Tibial artery (tissue), 4 donors: Measurements from ENCODE around the gene ST8SIA5.

Experiments
- DNase-seq, 2 donors: peaks; one replicate each; pipeline ENCODE4 v3.0.0-alpha.2; 2019
- H3K27ac ChIP-seq, 2 donors: fragments of 200-600 bp; sonication (generic) in 1 of 2; 1 replicate in 1 of 2; 2 replicates in 1 of 2; pipeline ENCODE4 v1.5.1; 2018 to 2019; ENCODE audit warnings: mild to moderate bottlenecking in 1 of 2
- H3K27me3 ChIP-seq, 2 donors: fragments of 200-600 bp; sonication (generic) in 1 of 2; one replicate each; pipeline versions ENCODE4 v1.5.1 to v1.6.0; 2016 to 2019
- H3K36me3 ChIP-seq, 3 donors: fragments of 200-600 bp; sonication (generic) in 2 of 3; one replicate each; pipeline ENCODE4 v1.5.1; 2016 to 2019; ENCODE audit warnings: mild to moderate bottlenecking in 2 of 3
- H3K4me1 ChIP-seq, 4 donors: fragments of 200-600 bp; sonication (generic) in 2 of 4; 1 replicate in 3 of 4; 2 replicates in 1 of 4; pipeline ENCODE4 v1.5.1; 2016 to 2019
- H3K4me3 ChIP-seq, 2 donors: fragments of 200-600 bp; sonication (generic) in 1 of 2; 1 replicate in 1 of 2; 2 replicates in 1 of 2; pipeline ENCODE4 v1.5.1; 2018 to 2019; ENCODE audit warnings: mild to moderate bottlenecking in 2 of 2
- H3K9me3 ChIP-seq, 3 donors: fragments of 200-600 bp; sonication (generic) in 1 of 3; one replicate each; pipeline ENCODE4 v1.5.1; 2016 to 2019
- CTCF ChIP-seq, 2 experiments: fragments of 200-600 bp in 1 of 2; fragments of 450-650 bp in 1 of 2; IDR thresholded peaks; one replicate each; pipeline ENCODE4 v1.5.1; 2017 to 2019; ENCODE audit warnings: antibody characterized with exemption in 2 of 2, mild to moderate bottlenecking in 1 of 2, moderate library complexity in 1 of 2
- intact Hi-C: fragments of 100-400 bp; cut with DNase I; formaldehyde crosslinking; loops from one replicate; pipeline ENCODE4 v1.15.0; 2023; ENCODE audit warnings: low total_unique reads

ST8SIA5 gene

GRCh38 chr18:46754661-46755292 is 2.1 kb downstream of the ST8SIA5 start:
- H3K27me3 ChIP-seq, result peaks cover 0 to 50% of the 10 kb centered on the region in 2 donors
- TF ChIP-seq CTCF (IDR thresholded peaks at IDR 0.05), result no peak
- DNase-seq, result no peak
- H3K4me3 ChIP-seq, result no peak overlapping the region
- H3K27ac ChIP-seq, result no peak overlapping the region
- H3K36me3 ChIP-seq, result no peaks in the 10 kb centered on the region
- peaks cover 0 to 23% (median 18%) of the 10 kb centered on the region in 4 donors for H3K4me1 ChIP-seq
- no peaks in the 10 kb centered on the region for H3K9me3 ChIP-seq
- intact Hi-C loops, result no loop called here

- no peak overlapping the region for H3K4me3 ChIP-seq
- H3K27ac ChIP-seq, result no peak overlapping the region
- H3K36me3 ChIP-seq, result no peaks in the 10 kb centered on the region
- DNase-seq, result no peak
- H3K9me3 ChIP-seq, result no peaks in the 10 kb centered on the region
- TF ChIP-seq CTCF (IDR thresholded peaks at IDR 0.05), result no peak
- intact Hi-C loops, result no loop called here
- peaks cover 0 to 23% (median 18%) of the 10 kb centered on the region in 4 donors for H3K4me1 ChIP-seq
- peaks cover 0 to 44% of the 10 kb centered on the region in 2 donors for H3K27me3 ChIP-seq
Observed at GRCh38 chr18:46754188-46754587, 2.7 kb downstream of the ST8SIA5 start.

- no peak for DNase-seq
- intact Hi-C loops, result no loop called here
- TF ChIP-seq CTCF (IDR thresholded peaks at IDR 0.05), result no peak
- no peak overlapping the region for H3K4me3 ChIP-seq
- no peaks in the 10 kb centered on the region for H3K36me3 ChIP-seq
- H3K27ac ChIP-seq, result no peak overlapping the region
- peaks cover 0 to 23% of the 10 kb centered on the region in 2 donors for H3K27me3 ChIP-seq
- H3K4me1 ChIP-seq, result peaks cover 0 to 10% (median 8%) of the 10 kb centered on the region in 4 donors
- no peaks in the 10 kb centered on the region for H3K9me3 ChIP-seq
Observed at GRCh38 chr18:46751882-46752281, 5.0 kb downstream of the ST8SIA5 start.

DNA sequence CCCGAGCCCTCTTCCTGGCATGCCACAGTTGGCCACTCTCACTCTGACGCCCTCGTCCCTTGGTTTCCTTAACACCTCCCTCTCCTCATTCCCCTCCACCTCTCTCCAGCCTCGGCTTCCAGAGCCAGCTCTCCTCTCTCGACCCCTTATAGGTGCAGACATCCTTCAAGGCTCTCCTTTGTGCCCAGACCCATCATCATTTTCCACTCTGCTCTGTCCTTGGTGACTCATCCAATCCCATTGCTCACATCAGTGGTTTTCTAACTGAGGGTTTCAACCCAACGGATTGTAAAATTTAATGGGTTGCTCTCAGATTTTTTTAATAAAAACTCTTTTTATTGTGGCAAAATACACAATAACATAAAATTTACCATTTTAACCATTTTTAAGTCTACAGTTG is 6.2 kb downstream of the ST8SIA5 start:
- intact Hi-C loops, result no loop called here
- no peaks in the 10 kb centered on the region for H3K36me3 ChIP-seq
- no peak for DNase-seq

GRCh38 chr18:46748466-46748865 is 8.4 kb downstream of the ST8SIA5 start:
- Histone ChIP-seq H3K36me3 (no peaks in the 10 kb centered on the region), H3K4me3 (no peak overlapping the region), H3K9me3 (no peaks in the 10 kb centered on the region), H3K27me3 (no peaks in the 10 kb centered on the region), H3K27ac (no peak overlapping the region), H3K4me1 (no peaks in the 10 kb centered on the region)
- TF ChIP-seq CTCF (IDR thresholded peaks at IDR 0.05), result no peak
- DNase-seq, result no peak
- intact Hi-C loops, result no loop called here

More for the DNA sequence above, 6.2 kb downstream of the ST8SIA5 start:
- Histone ChIP-seq H3K27ac (no peak overlapping the region), H3K4me3 (no peak overlapping the region), H3K9me3 (no peaks in the 10 kb centered on the region), H3K4me1 (no peaks in the 10 kb centered on the region), H3K27me3 (peaks cover 0 to 12% of the 10 kb centered on the region in 2 donors)
- no peak for TF ChIP-seq CTCF (IDR thresholded peaks at IDR 0.05)
